Heart right ventricle (tissue), 16 donors: ENCODE measurements around the gene ITPRID2. TPM values are rescaled to one million over a fixed set of nuclear protein-coding genes. Genes with fewer than 3 reads are reported as not detected.

Source experiments
- ATAC-seq, 8 donors: fragments of 200-7000 bp; cut with Tn5 transposase; one replicate each; pipeline ENCODE4 v1.9.1; 2020; ENCODE audit warnings: mild to moderate bottlenecking in 8 of 8, moderate library complexity in 8 of 8, moderate number of reproducible peaks in 1 of 8
- DNase-seq, 2 donors: peaks; one replicate each; pipeline ENCODE4 v3.0.0-alpha.2; 2020
- H3K27ac ChIP-seq, 10 donors: fragments of 200-600 bp; sonication (generic) in 2 of 10; one replicate each; pipeline versions ENCODE4 v1.5.0 to v1.8.0; 2020 to 2022; ENCODE audit warnings: mild to moderate bottlenecking in 3 of 10
- H3K27me3 ChIP-seq, 7 donors: fragments of 200-600 bp; one replicate each; pipeline ENCODE4 v1.8.0; 2021 to 2022; ENCODE audit warnings: mild to moderate bottlenecking in 2 of 7
- H3K36me3 ChIP-seq, 9 donors: fragments of 200-600 bp; sonication (generic) in 1 of 9; one replicate each; pipeline versions ENCODE4 v1.5.0 to v1.8.0; 2020 to 2022; ENCODE audit warnings: mild to moderate bottlenecking in 2 of 9
- H3K4me1 ChIP-seq, 9 donors: fragments of 200-600 bp; sonication (generic) in 1 of 9; one replicate each; pipeline versions ENCODE4 v1.5.0 to v1.8.0; 2020 to 2022; ENCODE audit warnings: mild to moderate bottlenecking in 4 of 9
- H3K4me3 ChIP-seq, 10 donors: fragments of 200-600 bp; sonication (generic) in 2 of 10; one replicate each; pipeline versions ENCODE4 v1.5.0 to v1.8.0; 2020 to 2022; ENCODE audit warnings: mild to moderate bottlenecking in 7 of 10, moderate library complexity in 2 of 10
- H3K9me3 ChIP-seq, 11 donors: fragments of 200-600 bp in 10 of 11; sonication (generic) in 2 of 11; one replicate each; pipeline versions ENCODE4 v1.5.0 to v1.8.0; 2013 to 2022; ENCODE audit warnings: mild to moderate bottlenecking in 2 of 11, control low read depth in 1 of 11, moderate library complexity in 1 of 11
- WGBS, 2 donors: extraction: QIAGEN DNeasy Blood & Tissue Kit; methylation state at CpG; one replicate each; pipeline ENCODE4 v1.1.7; 2013; ENCODE audit warnings: inconsistent platforms in 1 of 2; 5-methylcytosine and 5-hydroxymethylcytosine counted together
- intact Hi-C, 10 donors: fragments of 100-400 bp; cut with DNase I; formaldehyde crosslinking; loops; one replicate each; pipeline versions ENCODE4 v1.11.1 to v1.14.2; 2022
- polyA plus RNA-seq, 2 donors: library from polyadenylated mRNA; stranded (reverse); fragments of 200-250 nt; gene quantifications; one replicate each; pipeline ENCODE4 v1.2.3, GENCODE V29; 2013
- total RNA-seq, 10 donors: library from RNA; stranded (reverse); fragmentation: NEBNext Ultra II Directional in 3 of 10; extraction: Animal tissue kit (Norgen Biotek cat#: 25700) in 3 of 10; gene quantifications; one replicate each; pipeline versions ENCODE4 v1.2.1 to v1.2.4, GENCODE V29; 2021 to 2023
- TF ChIP-seq, protein P1 (sequence below), 9 donors: fragments of 200-600 bp; sonication (generic) in 2 of 9; IDR thresholded peaks; one replicate each; pipeline versions ENCODE4 v1.5.0 to v1.8.0; 2021 to 2022; ENCODE audit warnings: antibody characterized with exemption in 9 of 9, mild to moderate bottlenecking in 5 of 9, moderate library complexity in 1 of 9
- donor health status: Arrhythmogenic right ventricular cardiomyopathy.
- donor health status: ischemic (EF 13 %, LVEDD 7.1; RV severe dilation, severe dysfunction).
- donor health status: healthy with polysubstance abuse.
- donor health status: DM: no; HTN: yes; CAD: no.
- donor health status: DM: no; HTN: no; CAD: no.
- donor health status: ischemic (EF 25% LVEDD 6.9; RV normal size, moderate dysfunction).
- donor health status: ischemic (EF 25% LVEDD 5.7; RV mildly dilated, moderate dysfunction).
- donor health status: healthy.
- donor health status: DM: yes; HTN: yes; CAD: no.
- donor health status: Ischemic cardiomyopathy.
- donor health status: ischemic (EF 35%, LVEDD 5.7; RV mildly dilated, moderate dysfunction).
- donor health status: nonischemic (EF 11% LVEDD 7.7; RV severe dilation, severe dysfunction).
- donor health status: DM: yes; HTN: yes; CAD: no.
- donor health status: PGD.
- donor health status: ischemic (EF 29% LVEDD 5.4; RV normal size, mild dysfunction).
- donor health status: nonischemic (EF 23%, LVEDD 6.1; RV moderate dilation, normal function).

Gene ITPRID2
- total and polyA plus RNA-seq, 12 donors: 30.6 to 119 (median 67.9) TPM

DNA sequence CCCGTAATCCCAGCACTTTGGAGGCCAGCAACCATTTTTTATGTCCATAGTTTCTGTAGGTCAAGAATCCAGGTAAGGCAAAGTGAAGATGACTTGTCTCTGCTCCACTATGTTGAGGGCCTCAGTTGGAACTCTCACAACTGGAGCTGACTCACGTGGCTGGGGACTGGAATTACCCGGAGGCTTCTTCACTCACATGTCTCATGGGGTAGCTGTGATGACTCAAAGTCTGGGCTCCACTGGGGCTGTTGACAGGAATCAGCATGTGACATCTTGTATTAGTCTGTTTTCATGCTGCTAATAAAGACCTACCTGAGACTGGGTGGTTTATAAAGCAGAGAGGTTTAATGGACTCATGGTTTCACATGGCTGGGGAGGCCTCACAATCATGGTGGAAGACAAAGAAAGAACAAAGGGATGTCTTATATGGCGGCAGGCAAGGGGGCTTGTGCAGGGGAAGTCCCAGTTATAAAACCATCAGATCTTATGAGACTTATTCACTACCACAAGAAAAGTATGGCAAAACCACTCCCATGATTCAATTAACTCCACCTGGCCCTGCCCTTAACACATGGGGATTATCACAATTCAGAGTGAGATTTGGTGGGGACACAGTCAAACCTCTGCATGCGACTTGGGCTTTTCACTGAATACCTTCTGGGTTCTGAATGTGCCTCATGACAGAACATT lies 86.3 kb downstream of the ITPRID2 start:
- H3K4me3 ChIP-seq: no peak overlapping the region
- TF ChIP-seq, protein P1, sequence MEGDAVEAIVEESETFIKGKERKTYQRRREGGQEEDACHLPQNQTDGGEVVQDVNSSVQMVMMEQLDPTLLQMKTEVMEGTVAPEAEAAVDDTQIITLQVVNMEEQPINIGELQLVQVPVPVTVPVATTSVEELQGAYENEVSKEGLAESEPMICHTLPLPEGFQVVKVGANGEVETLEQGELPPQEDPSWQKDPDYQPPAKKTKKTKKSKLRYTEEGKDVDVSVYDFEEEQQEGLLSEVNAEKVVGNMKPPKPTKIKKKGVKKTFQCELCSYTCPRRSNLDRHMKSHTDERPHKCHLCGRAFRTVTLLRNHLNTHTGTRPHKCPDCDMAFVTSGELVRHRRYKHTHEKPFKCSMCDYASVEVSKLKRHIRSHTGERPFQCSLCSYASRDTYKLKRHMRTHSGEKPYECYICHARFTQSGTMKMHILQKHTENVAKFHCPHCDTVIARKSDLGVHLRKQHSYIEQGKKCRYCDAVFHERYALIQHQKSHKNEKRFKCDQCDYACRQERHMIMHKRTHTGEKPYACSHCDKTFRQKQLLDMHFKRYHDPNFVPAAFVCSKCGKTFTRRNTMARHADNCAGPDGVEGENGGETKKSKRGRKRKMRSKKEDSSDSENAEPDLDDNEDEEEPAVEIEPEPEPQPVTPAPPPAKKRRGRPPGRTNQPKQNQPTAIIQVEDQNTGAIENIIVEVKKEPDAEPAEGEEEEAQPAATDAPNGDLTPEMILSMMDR (IDR thresholded peaks at IDR 0.05): no peak
- intact Hi-C loops: loop anchor here in 1 of 10 donors (10.0 kb wide), 1 partner anchor 97 kb away; no protein-coding TSS in a partner anchor
- 76 to 79% methylated on average over 5 of the region's 5 CpGs for WGBS, 2 donors
- DNase-seq: no peak
- H3K36me3 ChIP-seq: no peaks in the 10 kb centered on the region
- H3K27me3 ChIP-seq: no peaks in the 10 kb centered on the region
- no peak overlapping the region for H3K27ac ChIP-seq
- no peaks in the 10 kb centered on the region for H3K9me3 ChIP-seq
- H3K4me1 ChIP-seq: no peaks in the 10 kb centered on the region
- ATAC-seq: no peak

DNA sequence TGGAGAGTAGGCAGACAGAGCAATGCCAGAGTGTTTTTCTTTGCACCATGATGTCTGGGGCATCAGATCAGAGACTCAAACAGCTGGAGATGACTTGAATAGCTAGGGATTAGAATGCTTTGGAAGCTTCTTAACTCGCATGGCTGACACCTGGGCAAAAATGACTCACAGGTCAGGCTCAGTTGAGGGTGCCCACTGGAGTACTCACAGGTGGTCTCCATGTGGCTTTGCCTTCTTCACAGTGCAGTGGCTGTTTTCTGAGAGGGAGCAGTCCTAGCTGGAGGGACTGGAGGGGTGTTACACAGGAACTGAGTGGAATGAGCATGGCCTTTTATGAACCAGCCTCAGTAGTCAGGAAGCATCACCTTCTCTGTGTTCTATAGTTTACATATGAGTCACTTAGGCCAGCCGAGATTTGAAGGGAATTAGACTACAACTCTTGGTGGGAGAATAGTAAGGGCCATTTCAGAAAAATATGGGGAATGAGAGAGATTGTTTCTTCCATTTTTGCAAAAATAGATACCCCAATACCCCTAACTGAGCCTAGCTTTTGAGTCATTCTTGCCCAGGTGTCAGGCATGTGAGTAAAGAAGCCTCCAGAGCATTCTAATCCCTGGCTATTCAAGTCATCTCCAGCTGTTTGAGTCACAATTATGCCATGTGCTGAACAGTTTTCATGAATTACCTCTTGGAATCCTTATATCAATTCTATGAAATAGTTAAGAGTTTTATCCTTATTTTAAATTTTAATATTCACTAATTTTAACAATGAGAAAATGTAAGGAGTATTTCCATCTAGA lies 87.0 kb downstream of the ITPRID2 start:
- no peak for DNase-seq
- H3K9me3 ChIP-seq: no peaks in the 10 kb centered on the region
- no peaks in the 10 kb centered on the region for H3K27me3 ChIP-seq
- intact Hi-C loops: loop anchor here in 1 of 10 donors (10.0 kb wide), 1 partner anchor 96 kb away; no protein-coding TSS in a partner anchor
- H3K4me3 ChIP-seq: no peak overlapping the region
- no peak overlapping the region for H3K27ac ChIP-seq
- WGBS, 2 donors: 84 to 91% methylated on average over 2 of the region's 2 CpGs
- no peak for ATAC-seq
- TF ChIP-seq, protein P1 (IDR thresholded peaks at IDR 0.05): no peak
- H3K4me1 ChIP-seq: peaks cover 0 to under 1% (median 0%) of the 10 kb centered on the region in 9 donors
- H3K36me3 ChIP-seq: no peaks in the 10 kb centered on the region

Other genes with a start within 250 kb of the ITPRID2 start
- not detected for gene CERKL, start 234.6 kb upstream of the ITPRID2 start, total RNA-seq
- gene CERKL, start 234.6 kb upstream of the ITPRID2 start, polyA plus RNA-seq: not detected
- not detected for gene NEUROD1, start 211.2 kb upstream of the ITPRID2 start, total RNA-seq
- gene NEUROD1, start 211.2 kb upstream of the ITPRID2 start, polyA plus RNA-seq: not detected
- 10 to 100 TPM; 22.5 to 45.5 (median 33.9) TPM for gene PPP1R1C, start 94.1 kb downstream of the ITPRID2 start, total RNA-seq
- 10 to 100 TPM in 1 of 2 donors, 1 to 10 TPM in 1; 4.9 to 20.9 TPM for gene PPP1R1C, start 94.1 kb downstream of the ITPRID2 start, polyA plus RNA-seq